T-cell (primary cell): ENCODE results near the gene KCND2. TPM values are rescaled to one million over a fixed set of nuclear protein-coding genes. Genes with fewer than 3 reads are reported as not detected.

ENCODE experiments used
- ATAC-seq, 4 experiments: fragments of 200-7000 bp in 3 of 4; fragments of 150-1000 bp in 1 of 4; cut with Tn5 transposase; replicated peaks in 1 of 4; 1 replicate in 3 of 4; 2 replicates in 1 of 4; pipeline ENCODE4 v1.10.0; 2021; ENCODE audit warnings: moderate library complexity in 3 of 4, mild to moderate bottlenecking in 2 of 4, moderate number of reproducible peaks in 1 of 4
- CTCF ChIA-PET, 2 donors: fragments of 300-600 bp; sonication (Branson Sonifier 250); formaldehyde crosslinking; loops; one replicate each; lab custom pipeline; 2022; ENCODE audit warnings: antibody characterized with exemption in 2 of 2; lab: Charles Lee
- POLR2A ChIA-PET, 2 donors: fragments of 300-600 bp; sonication (Branson Sonifier 250); formaldehyde crosslinking; loops; one replicate each; lab custom pipeline; 2022; ENCODE audit warnings: antibody characterized with exemption in 2 of 2; lab: Charles Lee
- DNase-seq, 35 experiments: peaks; one replicate each; pipeline versions ENCODE4 v3.0.0 to v3.0.0-alpha.2; 2013 to 2023
- H3K27ac ChIP-seq: one replicate; pipeline ENCODE4 v1.5.1; 2013; ENCODE audit warnings: low read length
- H3K27me3 ChIP-seq, 2 experiments: replicated peaks in 1 of 2; 1 replicate in 1 of 2; 2 replicates in 1 of 2; pipeline versions ENCODE4 v1.6.1 to v1.7.0; 2013; ENCODE audit warnings: low read length in 1 of 2, mixed read lengths in 1 of 2; ENCODE audit not compliant: control insufficient read depth in 2 of 2, insufficient read depth in 2 of 2; ENCODE audit errors: extremely low read depth in 1 of 2
- H3K36me3 ChIP-seq, 2 donors: 1 replicate in 1 of 2; 2 replicates in 1 of 2; pipeline versions ENCODE4 v1.6.1 to v1.7.0; 2013; ENCODE audit warnings: low read length in 1 of 2; ENCODE audit not compliant: control insufficient read depth in 2 of 2, insufficient read depth in 1 of 2; ENCODE audit errors: extremely low read depth in 1 of 2
- H3K4me1 ChIP-seq, 2 experiments: 1 replicate in 1 of 2; 2 replicates in 1 of 2; pipeline versions ENCODE4 v1.6.1 to v1.7.0; 2013; ENCODE audit warnings: low read length in 2 of 2, mixed read lengths in 1 of 2; ENCODE audit not compliant: insufficient read depth in 2 of 2, control insufficient read depth in 1 of 2; ENCODE audit errors: extremely low read depth in 1 of 2
- H3K4me3 ChIP-seq, 2 donors: 1 replicate in 1 of 2; 2 replicates in 1 of 2; pipeline versions ENCODE4 v1.5.1 to v1.7.0; 2013; ENCODE audit warnings: mild to moderate bottlenecking in 2 of 2, low read length in 1 of 2, moderate library complexity in 1 of 2; ENCODE audit not compliant: control insufficient read depth in 1 of 2; ENCODE audit errors: extremely low read depth in 1 of 2
- H3K9me3 ChIP-seq: 2 replicates; pipeline ENCODE4 v1.7.0; 2013
- H3K27ac Mint-ChIP-seq, 2 donors: one replicate each; pipeline ENCODE4 v1.8.0; 2020 to 2021; ENCODE audit warnings: mild to moderate bottlenecking in 2 of 2, mixed read lengths in 2 of 2
- H3K27me3 Mint-ChIP-seq, 2 donors: one replicate each; pipeline ENCODE4 v1.8.0; 2021 to 2022; ENCODE audit warnings: mixed read lengths in 2 of 2
- H3K36me3 Mint-ChIP-seq: one replicate; pipeline ENCODE4 v1.8.0; 2021; ENCODE audit warnings: mixed read lengths
- H3K4me1 Mint-ChIP-seq, 3 donors: one replicate each; pipeline ENCODE4 v1.8.0; 2020 to 2022; ENCODE audit warnings: mixed read lengths in 3 of 3, mild to moderate bottlenecking in 1 of 3
- H3K4me3 Mint-ChIP-seq, 3 donors: one replicate each; pipeline ENCODE4 v1.8.0; 2020 to 2022; ENCODE audit warnings: mild to moderate bottlenecking in 3 of 3, mixed read lengths in 3 of 3, moderate library complexity in 3 of 3
- H3K9me3 Mint-ChIP-seq, 3 donors: one replicate each; pipeline ENCODE4 v1.8.0; 2020 to 2022; ENCODE audit warnings: mixed read lengths in 3 of 3
- WGBS: methylation state at CpG from one replicate; pipeline ENCODE4 v1.1.5; 2013; ENCODE audit warnings: missing lambda C conversion rate; ENCODE audit not compliant: insufficient coverage; 5-methylcytosine and 5-hydroxymethylcytosine counted together
- total RNA-seq, 35 experiments: library from RNA in 6 of 35; stranded (reverse) in 6 of 35; fragments of 120-200 nt in 1 of 35; gene quantifications; one replicate each; pipeline versions ENCODE4 v1.2.1 to v1.2.4 and lab custom pipeline; 2013 to 2026

The KCND2 gene
- total RNA-seq, 5 donors from 2014 or later (not counting 1 experiment from before 2014, with no cell fraction given): not detected

DNA sequence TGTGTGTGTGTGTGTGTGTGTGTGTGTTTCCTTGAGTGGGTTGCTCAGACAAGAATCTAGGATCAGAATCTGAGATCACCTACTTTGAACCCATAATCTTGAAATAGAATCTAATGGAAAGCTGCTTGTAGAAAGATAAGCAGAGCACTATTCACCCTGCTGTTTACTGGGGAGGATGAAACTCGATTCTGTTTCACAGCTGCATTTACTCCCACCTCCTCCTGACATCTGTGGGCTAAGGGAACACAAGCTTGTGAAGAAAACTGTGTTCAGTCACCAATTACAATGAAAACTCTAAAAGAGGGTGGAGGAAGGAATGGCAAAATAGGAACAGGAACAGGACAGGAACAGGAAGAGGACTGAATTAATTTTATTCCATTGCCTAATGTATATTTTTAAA, 315.4 kb downstream of the KCND2 start:
- CTCF ChIA-PET: no interaction called here
- Histone ChIP-seq H3K4me1 (no peaks in the 10 kb centered on the region), H3K4me3 (no peak overlapping the region), H3K27ac (no peak overlapping the region), H3K27me3 (no peaks in the 10 kb centered on the region), H3K36me3 (no peaks in the 10 kb centered on the region), H3K9me3 (no peaks in the 10 kb centered on the region)
- DNase-seq (no peak), ATAC-seq (no peak)
- no CpG with 5 or more reads among the region's 1 CpG for WGBS
- POLR2A ChIA-PET: no interaction called here
- Mint-ChIP-seq H3K36me3 (no peaks in the 10 kb centered on the region), H3K4me1 (no peaks in the 10 kb centered on the region), H3K4me3 (no peak overlapping the region), H3K27me3 (no peaks in the 10 kb centered on the region), H3K9me3 (peaks cover 0 to 5% (median 2%) of the 10 kb centered on the region in 3 donors), H3K27ac (no peak overlapping the region)

DNA sequence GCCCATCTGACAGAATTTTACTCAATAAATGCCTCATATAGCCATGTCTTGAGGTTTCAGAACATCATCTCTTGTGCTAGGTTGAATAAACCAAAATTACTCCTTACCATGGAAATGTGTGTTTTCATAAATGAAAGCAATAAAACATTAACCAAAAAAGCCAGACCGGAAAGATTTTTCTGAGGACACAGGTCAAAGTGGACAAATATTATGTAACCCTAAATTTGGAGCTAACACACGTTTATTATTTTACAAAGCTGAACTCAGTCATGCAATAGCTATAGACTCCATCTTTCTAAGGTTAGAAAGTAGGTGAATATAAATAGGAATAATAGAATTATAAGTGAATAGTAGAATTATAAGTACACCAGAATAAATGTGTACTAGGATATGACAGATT, 315.9 kb downstream of the KCND2 start:
- Histone ChIP-seq H3K9me3 (no peaks in the 10 kb centered on the region), H3K27ac (no peak overlapping the region), H3K27me3 (no peaks in the 10 kb centered on the region), H3K4me3 (no peak overlapping the region), H3K36me3 (no peaks in the 10 kb centered on the region), H3K4me1 (no peaks in the 10 kb centered on the region)
- DNase-seq: no peak
- whole genome bisulfite sequencing: no CpG with 5 or more reads among the region's 2 CpGs
- Mint-ChIP-seq H3K4me3 (no peak overlapping the region), H3K4me1 (no peaks in the 10 kb centered on the region), H3K9me3 (peaks cover 0 to 5% (median 0%) of the 10 kb centered on the region in 3 donors), H3K27ac (no peak overlapping the region), H3K36me3 (no peaks in the 10 kb centered on the region), H3K27me3 (no peaks in the 10 kb centered on the region)
- CTCF ChIA-PET: no interaction called here
- POLR2A ChIA-PET: no interaction called here
- ATAC-seq: no peak

DNA sequence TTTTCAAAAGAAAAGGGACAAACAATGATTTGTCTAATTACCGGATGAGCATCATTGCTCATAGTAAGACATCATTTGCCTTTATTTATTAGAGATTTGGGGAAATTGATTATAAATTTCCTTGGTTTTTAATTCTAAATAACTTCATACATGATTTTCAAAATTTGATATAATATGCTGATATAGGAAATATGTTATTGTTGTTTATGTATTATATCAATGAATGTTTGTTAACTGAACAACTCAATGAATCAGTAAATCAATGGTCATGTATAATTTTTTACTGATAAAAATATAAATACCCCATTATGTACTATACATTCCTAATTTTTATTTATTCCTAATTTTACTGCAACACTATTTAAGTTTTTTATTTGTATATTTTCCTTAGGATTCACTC, 327.6 kb downstream of the KCND2 start:
- Mint-ChIP-seq H3K27ac (no peak overlapping the region), H3K27me3 (no peaks in the 10 kb centered on the region), H3K36me3 (no peaks in the 10 kb centered on the region), H3K4me1 (no peaks in the 10 kb centered on the region), H3K4me3 (no peak overlapping the region), H3K9me3 (peaks cover 0 to 6% (median 3%) of the 10 kb centered on the region in 3 donors)
- Histone ChIP-seq H3K27ac (no peak overlapping the region), H3K4me1 (no peaks in the 10 kb centered on the region), H3K9me3 (no peaks in the 10 kb centered on the region), H3K4me3 (no peak overlapping the region), H3K36me3 (no peaks in the 10 kb centered on the region), H3K27me3 (no peaks in the 10 kb centered on the region)
- CTCF ChIA-PET: no interaction called here
- no CpG with 5 or more reads among the region's 1 CpG for WGBS
- POLR2A ChIA-PET: no interaction called here
- ATAC-seq: no peak
- no peak for DNase-seq

DNA sequence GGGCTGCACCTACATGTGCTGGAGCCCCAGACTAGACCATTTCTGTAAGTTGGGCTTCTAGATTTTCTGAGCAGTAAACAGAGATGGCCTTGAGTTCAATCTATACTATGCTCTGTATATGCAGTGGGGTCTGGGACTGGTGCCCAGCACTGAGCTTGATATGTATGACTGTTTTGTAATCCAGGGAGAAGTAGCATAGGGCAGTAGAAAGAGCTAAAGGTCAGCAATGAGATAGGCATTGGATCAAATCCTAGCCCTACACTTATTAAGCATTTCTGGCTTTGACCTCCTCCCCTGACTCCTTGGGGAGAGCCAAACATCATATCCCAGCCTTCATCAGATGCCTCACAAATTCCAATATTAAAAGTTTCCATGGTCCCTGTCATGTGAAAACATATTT, 330.4 kb downstream of the KCND2 start:
- H3K4me3 Mint-ChIP-seq: no peak overlapping the region
- no peaks in the 10 kb centered on the region for H3K4me1 Mint-ChIP-seq
- Histone ChIP-seq H3K9me3 (no peaks in the 10 kb centered on the region), H3K4me1 (no peaks in the 10 kb centered on the region), H3K36me3 (no peaks in the 10 kb centered on the region), H3K27me3 (no peaks in the 10 kb centered on the region), H3K27ac (no peak overlapping the region), H3K4me3 (no peak overlapping the region)
- DNase-seq: no peak
- no peak for ATAC-seq
- H3K27ac Mint-ChIP-seq: no peak overlapping the region
- peaks cover 0 to 12% (median 4%) of the 10 kb centered on the region in 3 donors for H3K9me3 Mint-ChIP-seq
- H3K27me3 Mint-ChIP-seq: no peaks in the 10 kb centered on the region
- POLR2A ChIA-PET: no interaction called here
- no peaks in the 10 kb centered on the region for H3K36me3 Mint-ChIP-seq
- CTCF ChIA-PET: no interaction called here

DNA sequence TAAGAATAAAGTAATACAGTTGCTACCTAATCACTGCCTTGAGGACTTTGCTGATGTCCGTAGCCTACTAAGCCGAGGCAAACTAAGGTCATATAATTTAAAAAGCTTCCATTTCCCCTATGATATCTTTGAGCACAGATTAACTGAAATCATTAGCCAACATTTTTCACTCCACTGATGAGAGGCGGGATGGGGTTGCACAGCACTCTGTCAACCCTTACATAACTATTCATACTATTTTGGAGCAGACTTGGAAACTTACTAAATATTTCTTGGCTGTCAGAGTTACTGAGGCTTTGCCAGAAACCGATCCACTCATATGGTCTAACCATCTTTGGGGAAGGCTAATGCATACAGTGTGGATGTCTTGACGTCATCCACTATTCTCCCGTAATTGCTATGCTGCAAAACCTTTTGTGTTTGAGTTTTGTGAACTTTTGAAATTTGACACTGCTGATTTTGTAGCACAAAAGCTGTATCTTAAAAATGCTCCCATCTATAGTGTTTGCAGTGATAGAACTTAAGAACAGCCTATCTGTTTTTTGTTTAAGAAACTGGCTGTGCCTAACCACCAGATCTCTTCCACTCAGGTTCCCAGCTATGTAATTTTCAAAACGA, 336.3 kb downstream of the KCND2 start:
- Histone ChIP-seq H3K27me3 (no peaks in the 10 kb centered on the region), H3K9me3 (no peaks in the 10 kb centered on the region), H3K4me1 (no peaks in the 10 kb centered on the region), H3K36me3 (no peaks in the 10 kb centered on the region), H3K27ac (no peak overlapping the region), H3K4me3 (no peak overlapping the region)
- no peaks in the 10 kb centered on the region for H3K36me3 Mint-ChIP-seq
- H3K4me1 Mint-ChIP-seq: no peaks in the 10 kb centered on the region
- no peak for ATAC-seq
- 90% methylated on average over 2 of the region's 7 CpGs for WGBS
- peaks cover 0 to 12% (median 6%) of the 10 kb centered on the region in 3 donors for H3K9me3 Mint-ChIP-seq
- no peak overlapping the region for H3K4me3 Mint-ChIP-seq
- ChIA-PET CTCF (no interaction called here), POLR2A (no interaction called here)
- DNase-seq: no peak
- H3K27me3 Mint-ChIP-seq: no peaks in the 10 kb centered on the region
- no peak overlapping the region for H3K27ac Mint-ChIP-seq

DNA sequence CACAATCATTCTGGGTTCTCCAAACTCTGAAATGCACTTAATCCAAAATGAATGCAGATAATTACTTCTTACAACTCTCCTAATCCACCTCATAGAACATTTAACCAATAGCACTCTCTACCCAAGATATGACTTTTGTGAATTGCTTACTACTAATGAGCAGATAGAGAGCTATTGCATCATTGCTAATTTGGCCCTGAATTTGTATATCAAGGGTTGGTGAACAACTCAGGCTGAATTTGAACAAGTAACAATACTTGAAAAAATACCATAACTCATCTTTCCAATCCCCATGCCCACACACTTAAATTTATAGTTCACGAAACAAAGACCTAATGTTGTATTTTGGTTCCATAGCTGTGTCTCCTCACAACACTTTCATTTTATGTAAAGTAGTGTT, 339.0 kb downstream of the KCND2 start:
- Mint-ChIP-seq H3K4me1 (no peaks in the 10 kb centered on the region), H3K36me3 (no peaks in the 10 kb centered on the region), H3K9me3 (peaks cover 0 to 4% (median 3%) of the 10 kb centered on the region in 3 donors), H3K4me3 (no peak overlapping the region), H3K27ac (no peak overlapping the region), H3K27me3 (no peaks in the 10 kb centered on the region)
- ATAC-seq (no peak), DNase-seq (no peak)
- POLR2A ChIA-PET: no interaction called here
- H3K9me3 ChIP-seq: no peaks in the 10 kb centered on the region
- no CpG with 5 or more reads among the region's 1 CpG for WGBS
- no peaks in the 10 kb centered on the region for H3K4me1 ChIP-seq
- no peak overlapping the region for H3K4me3 ChIP-seq
- H3K27ac ChIP-seq: no peak overlapping the region
- H3K27me3 ChIP-seq: no peaks in the 10 kb centered on the region
- CTCF ChIA-PET: no interaction called here
- no peaks in the 10 kb centered on the region for H3K36me3 ChIP-seq

DNA sequence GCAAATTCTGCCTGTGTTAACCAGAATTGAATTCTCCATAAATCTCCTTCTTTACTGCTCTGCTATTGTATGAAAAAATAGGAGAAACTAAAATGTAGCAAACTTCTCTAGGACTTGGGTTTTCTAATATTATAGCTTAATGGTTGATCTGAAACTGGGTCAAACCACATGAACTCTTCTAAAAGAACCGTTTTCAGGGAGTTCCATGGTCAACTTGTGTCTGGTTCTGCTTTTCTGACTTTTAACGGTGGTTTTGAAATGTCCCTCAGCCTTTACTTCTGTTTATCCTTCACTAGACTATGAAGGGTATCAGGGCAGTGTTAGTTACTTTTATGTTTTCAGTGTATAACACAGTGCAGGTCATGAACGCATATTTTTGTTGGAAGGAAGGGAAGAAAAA, 342.7 kb downstream of the KCND2 start:
- POLR2A ChIA-PET: no interaction called here

More for the DNA sequence above, 342.7 kb downstream of the KCND2 start:
- Mint-ChIP-seq H3K4me1 (no peaks in the 10 kb centered on the region), H3K9me3 (peaks cover 0 to 2% (median 0%) of the 10 kb centered on the region in 3 donors), H3K27me3 (no peaks in the 10 kb centered on the region), H3K36me3 (no peaks in the 10 kb centered on the region), H3K4me3 (no peak overlapping the region), H3K27ac (no peak overlapping the region)
- CTCF ChIA-PET: no interaction called here
- WGBS: 100% methylated on average over 1 of the region's 3 CpGs
- no peaks in the 10 kb centered on the region for H3K9me3 ChIP-seq
- H3K36me3 ChIP-seq: no peaks in the 10 kb centered on the region
- H3K27ac ChIP-seq: no peak overlapping the region
- no peaks in the 10 kb centered on the region for H3K27me3 ChIP-seq
- H3K4me1 ChIP-seq: no peaks in the 10 kb centered on the region
- ATAC-seq (no peak), DNase-seq (no peak)
- H3K4me3 ChIP-seq: no peak overlapping the region
